ENCODE measurements around the gene SEMA3B. TPM values are rescaled to one million over a fixed set of nuclear protein-coding genes. Genes with fewer than 3 reads are reported as not detected.

Gene SEMA3B
- total RNA-seq, 1 donor from 2014 or later, result 5.4 TPM

DNA sequence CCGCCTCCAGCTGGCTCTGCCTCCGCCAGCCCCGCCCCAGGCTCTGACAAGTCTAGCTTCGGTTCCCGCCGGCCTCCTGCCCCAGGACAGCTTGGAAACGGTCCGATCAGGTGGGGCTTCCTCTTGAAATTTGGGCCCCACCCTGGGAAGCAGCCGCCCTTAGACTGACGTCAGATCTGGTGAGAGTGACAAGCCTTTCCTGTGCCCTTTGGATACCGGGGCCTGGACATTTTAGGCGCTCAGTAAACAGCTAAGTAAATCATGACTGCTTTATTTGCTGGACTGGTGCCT lies 30.6 kb downstream of the SEMA3B start:
- Mint-ChIP-seq H3K27ac (ENCODE audit: unreplicated experiment) (peak overlapping the region; percentile 91), H3K9me3 (ENCODE audit: unreplicated experiment) (peaks cover 3% of the 10 kb centered on the region), H3K36me3 (ENCODE audit: unreplicated experiment) (no peaks in the 10 kb centered on the region), H3K4me1 (ENCODE audit: low read depth, unreplicated experiment) (peaks cover 8% of the 10 kb centered on the region), H3K4me3 (ENCODE audit: unreplicated experiment) (peak overlapping the region; percentile 93), H3K27me3 (ENCODE audit: unreplicated experiment) (peaks cover 16% of the 10 kb centered on the region)
- DNase-seq, result no peak
- TF ChIP-seq, protein P1, sequence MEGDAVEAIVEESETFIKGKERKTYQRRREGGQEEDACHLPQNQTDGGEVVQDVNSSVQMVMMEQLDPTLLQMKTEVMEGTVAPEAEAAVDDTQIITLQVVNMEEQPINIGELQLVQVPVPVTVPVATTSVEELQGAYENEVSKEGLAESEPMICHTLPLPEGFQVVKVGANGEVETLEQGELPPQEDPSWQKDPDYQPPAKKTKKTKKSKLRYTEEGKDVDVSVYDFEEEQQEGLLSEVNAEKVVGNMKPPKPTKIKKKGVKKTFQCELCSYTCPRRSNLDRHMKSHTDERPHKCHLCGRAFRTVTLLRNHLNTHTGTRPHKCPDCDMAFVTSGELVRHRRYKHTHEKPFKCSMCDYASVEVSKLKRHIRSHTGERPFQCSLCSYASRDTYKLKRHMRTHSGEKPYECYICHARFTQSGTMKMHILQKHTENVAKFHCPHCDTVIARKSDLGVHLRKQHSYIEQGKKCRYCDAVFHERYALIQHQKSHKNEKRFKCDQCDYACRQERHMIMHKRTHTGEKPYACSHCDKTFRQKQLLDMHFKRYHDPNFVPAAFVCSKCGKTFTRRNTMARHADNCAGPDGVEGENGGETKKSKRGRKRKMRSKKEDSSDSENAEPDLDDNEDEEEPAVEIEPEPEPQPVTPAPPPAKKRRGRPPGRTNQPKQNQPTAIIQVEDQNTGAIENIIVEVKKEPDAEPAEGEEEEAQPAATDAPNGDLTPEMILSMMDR (IDR thresholded peaks at IDR 0.05; ENCODE audit: partially characterized antibody, unreplicated experiment), result no peak

DNA sequence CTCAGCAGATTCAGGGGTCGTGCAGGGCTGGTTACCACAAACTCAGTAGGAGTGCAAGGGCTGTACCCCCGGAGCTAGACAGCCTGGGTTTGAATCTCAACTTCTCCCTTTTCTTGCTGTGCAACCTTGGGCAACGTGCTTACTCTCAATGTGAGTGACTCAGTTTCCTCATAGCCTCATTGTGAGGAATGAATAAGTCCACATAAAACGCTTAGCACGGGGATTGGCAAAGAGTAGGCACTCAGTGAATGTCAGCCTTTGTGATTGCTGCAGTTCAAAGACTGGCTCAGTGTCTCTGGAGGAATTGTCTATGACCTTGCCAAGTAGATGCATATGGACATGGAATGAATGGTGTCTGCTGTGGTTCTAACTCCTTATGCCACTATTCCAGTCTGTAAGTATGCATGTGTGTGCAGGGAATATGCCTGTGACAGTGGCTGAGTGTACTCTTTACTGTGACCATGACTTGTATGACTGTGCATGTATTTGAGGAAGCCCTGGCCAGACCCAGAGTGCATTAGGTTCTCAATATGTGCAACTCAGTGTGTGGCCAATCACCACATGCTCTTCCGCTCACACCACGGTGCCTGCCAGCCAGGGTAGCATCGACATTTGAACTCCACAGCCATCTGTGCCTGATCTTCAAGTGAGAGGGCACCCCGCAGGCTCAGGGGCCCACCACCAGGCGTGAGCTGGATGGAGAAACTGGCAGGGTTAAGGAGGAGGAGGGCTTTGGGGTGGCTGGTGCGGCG lies 31.2 kb downstream of the SEMA3B start:
- peak overlapping the region; percentile 93 for H3K4me3 Mint-ChIP-seq (ENCODE audit: unreplicated experiment)
- no peak for DNase-seq
- TF ChIP-seq, protein P1 (IDR thresholded peaks at IDR 0.05; ENCODE audit: partially characterized antibody, unreplicated experiment), result no peak

DNA sequence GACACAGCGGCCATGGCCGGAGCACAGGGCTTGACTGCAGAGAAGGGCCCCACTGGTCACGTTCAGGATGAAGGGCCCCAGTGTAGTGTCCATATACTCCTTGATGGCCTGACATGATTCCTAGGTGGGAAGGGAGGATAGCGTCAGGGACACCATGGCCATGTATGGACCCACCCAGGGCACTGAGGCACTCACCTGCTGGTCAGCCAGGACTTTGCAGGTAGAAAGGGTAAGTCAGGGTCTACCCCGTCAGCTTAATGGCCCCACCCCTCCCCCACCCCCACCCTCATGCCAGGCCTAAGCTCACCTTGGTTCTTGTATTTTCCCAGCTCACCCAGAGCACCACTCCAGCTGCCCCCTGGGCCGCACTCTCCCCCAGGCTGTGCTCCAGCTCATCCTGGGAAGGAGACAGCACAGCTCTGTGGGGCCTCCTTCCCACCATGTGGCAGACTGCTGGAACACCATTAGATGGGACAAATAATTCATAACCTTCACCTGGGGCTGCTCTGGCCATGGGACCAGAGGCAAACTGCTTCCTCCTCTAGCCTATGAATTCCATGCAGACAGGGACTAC lies 31.8 kb downstream of the SEMA3B start:
- TF ChIP-seq, protein P1 (IDR thresholded peaks at IDR 0.05; ENCODE audit: partially characterized antibody, unreplicated experiment), result no peak
- no peaks in the 10 kb centered on the region for H3K36me3 Mint-ChIP-seq (ENCODE audit: unreplicated experiment)
- no peak for DNase-seq
- H3K4me3 Mint-ChIP-seq (ENCODE audit: unreplicated experiment), result peak overlapping the region; percentile 93
- peaks cover 8% of the 10 kb centered on the region for H3K4me1 Mint-ChIP-seq (ENCODE audit: low read depth, unreplicated experiment)
- peaks cover 6% of the 10 kb centered on the region for H3K9me3 Mint-ChIP-seq (ENCODE audit: unreplicated experiment)
- H3K27ac Mint-ChIP-seq (ENCODE audit: unreplicated experiment), result peak overlapping the region; percentile 91
- H3K27me3 Mint-ChIP-seq (ENCODE audit: unreplicated experiment), result peaks cover 16% of the 10 kb centered on the region

More for the DNA sequence above, 31.2 kb downstream of the SEMA3B start:
- Mint-ChIP-seq H3K27me3 (ENCODE audit: unreplicated experiment) (peaks cover 16% of the 10 kb centered on the region), H3K9me3 (ENCODE audit: unreplicated experiment) (peaks cover 6% of the 10 kb centered on the region), H3K36me3 (ENCODE audit: unreplicated experiment) (no peaks in the 10 kb centered on the region), H3K27ac (ENCODE audit: unreplicated experiment) (peak overlapping the region; percentile 91), H3K4me1 (ENCODE audit: low read depth, unreplicated experiment) (peaks cover 8% of the 10 kb centered on the region)

DNA sequence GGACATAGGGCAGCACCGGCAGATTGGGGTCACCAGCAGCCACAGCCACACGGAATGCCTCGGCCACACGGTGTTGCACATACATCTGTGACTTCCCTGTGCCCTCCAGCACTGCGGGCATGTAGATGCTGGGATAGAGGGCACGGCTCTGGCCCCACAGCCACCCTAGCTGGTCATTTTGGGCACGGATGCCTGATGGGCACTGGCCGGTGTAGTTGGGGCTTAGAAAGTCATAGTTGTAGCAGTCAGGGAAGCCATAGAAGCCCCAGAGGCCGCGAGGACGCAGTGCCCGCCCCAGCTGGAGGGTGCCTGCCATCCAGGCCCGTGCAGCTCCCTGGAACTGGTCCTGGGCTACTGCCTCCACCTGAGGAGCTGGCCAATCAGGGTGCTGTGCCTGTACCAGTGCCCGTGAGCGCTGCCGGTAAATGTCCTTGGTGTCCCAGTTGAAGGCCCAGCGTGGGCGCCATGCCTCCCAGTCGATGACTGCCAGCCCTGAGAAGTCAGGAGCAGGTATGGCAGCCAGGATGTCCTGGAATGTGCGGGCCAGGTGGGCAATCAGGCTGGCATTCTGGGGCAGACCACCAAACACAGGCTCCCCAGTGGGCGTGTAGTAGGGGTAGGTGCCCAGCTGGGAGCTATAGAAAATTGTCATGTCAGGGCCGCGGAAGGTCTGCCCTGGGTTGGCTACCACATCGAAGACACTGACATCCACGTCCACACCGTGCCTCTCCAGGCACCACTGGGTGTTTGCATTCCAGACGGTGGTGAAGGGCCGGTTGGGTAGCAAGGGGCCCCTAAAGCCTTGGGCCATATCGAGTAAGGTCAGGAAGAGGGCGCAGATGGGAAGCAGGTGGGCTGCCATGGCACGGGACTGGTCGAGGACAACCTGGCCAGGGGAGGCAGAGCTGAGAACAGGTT lies 33.4 kb downstream of the SEMA3B start:
- Mint-ChIP-seq H3K9me3 (ENCODE audit: unreplicated experiment) (peaks cover 6% of the 10 kb centered on the region), H3K36me3 (ENCODE audit: unreplicated experiment) (no peaks in the 10 kb centered on the region), H3K27ac (ENCODE audit: unreplicated experiment) (no peak overlapping the region), H3K4me1 (ENCODE audit: low read depth, unreplicated experiment) (peaks cover 8% of the 10 kb centered on the region), H3K27me3 (ENCODE audit: unreplicated experiment) (peaks cover 16% of the 10 kb centered on the region), H3K4me3 (ENCODE audit: unreplicated experiment) (no peak overlapping the region)
- TF ChIP-seq, protein P1 (IDR thresholded peaks at IDR 0.05; ENCODE audit: partially characterized antibody, unreplicated experiment), result no peak
- no peak for DNase-seq

Data from glutamatergic neuron (in vitro differentiated cells).